GM03348 (cell line): ENCODE data around the gene MYCBPAP.

Experiments used
- DNase-seq: peaks from one replicate; pipeline ENCODE4 v3.0.0; 2012; ENCODE audit warnings: low spot score

The MYCBPAP gene

GRCh38 chr17:50551884-50552283 is 43.6 kb downstream of the MYCBPAP start:
- DNase-seq = no peak

- no peak for DNase-seq
Observed at GRCh38 chr17:50554201-50554600, 46.0 kb downstream of the MYCBPAP start.

DNA sequence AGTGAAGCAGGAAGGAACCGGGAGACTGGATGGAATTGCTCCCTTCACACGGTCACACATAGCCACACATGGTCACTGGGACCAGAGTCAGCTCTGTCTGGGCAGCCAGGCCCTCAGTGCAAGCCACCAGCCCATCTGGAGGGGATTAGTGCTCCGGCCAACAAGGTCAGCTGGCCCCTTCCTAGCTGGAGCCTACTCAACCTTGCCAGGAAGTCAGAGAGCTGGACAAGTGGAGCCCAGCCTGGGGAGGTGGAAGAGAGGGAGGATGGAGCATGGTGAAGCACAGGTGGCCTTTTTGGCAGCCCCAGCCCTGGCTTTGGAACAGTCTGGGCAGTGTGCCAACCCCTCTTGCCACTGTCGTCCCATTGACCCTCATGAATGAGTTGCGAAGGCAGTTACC is 48.6 kb downstream of the MYCBPAP start:
- DNase-seq = no peak

- DNase-seq = no peak
Observed at GRCh38 chr17:50557630-50558029, 49.4 kb downstream of the MYCBPAP start.

GRCh38 chr17:50558091-50558490 is 49.9 kb downstream of the MYCBPAP start:
- DNase-seq = no peak

- DNase-seq = no peak
Observed at GRCh38 chr17:50558581-50558940, 50.3 kb downstream of the MYCBPAP start.

- no peak for DNase-seq
Observed at GRCh38 chr17:50558941-50559614, 50.8 kb downstream of the MYCBPAP start.

DNA sequence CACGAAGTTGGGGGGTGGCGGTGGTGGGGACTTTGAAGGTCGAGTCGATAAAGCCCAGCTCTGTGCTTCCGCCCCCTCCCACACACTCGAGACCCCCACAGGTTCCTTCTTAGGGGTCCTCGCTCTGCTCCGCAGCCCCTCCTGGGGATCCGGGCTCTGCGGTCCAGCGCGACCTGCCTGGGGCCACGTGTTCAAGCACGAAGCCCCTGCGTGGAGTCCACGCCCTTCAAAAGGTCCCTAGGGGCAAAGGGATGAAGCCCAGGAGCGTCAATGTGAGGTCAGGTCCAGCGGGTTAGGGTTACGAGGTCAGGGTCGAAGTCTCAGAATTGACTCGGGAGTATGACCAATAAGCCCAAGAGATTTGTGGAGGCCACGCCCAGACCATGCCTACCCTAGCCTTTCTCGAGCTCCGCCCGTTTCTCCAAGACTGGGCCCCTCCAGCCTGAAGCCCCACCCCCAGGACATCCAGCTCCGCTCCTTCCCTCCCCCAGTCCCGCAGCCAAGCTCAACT is 51.5 kb downstream of the MYCBPAP start:
- peak; percentile 64 for DNase-seq

DNA sequence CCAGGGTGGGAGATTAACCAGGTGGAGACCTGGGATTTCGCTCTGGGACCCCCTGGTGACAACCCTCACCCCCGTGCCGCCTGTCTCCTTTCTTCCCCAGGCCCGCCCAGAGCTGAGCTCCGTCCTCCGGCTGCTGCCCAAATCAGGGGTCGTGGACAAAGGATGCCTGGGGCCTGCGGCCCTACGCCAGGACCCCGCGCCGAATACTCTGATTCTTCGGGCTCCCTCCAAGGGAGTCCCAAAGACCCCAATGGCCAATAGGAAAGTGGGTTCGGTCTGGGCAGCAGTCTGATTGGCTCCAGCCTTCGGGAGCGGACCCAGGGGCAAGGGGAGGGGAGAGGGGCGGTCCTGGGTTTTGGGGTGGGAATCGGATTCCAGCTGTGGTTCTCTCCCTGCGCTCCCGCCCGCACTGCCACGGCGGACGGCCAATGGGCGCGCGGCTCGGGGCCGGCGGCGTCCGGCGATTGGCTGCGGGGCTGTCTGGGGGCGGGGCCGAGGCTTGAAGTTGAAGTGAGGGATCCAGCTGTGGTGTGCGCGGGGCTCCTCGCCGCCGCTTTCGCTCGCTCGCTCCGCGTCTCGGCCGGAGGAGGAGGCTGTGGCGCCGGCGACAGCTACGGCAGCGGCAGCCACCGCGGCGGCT is 52.1 kb downstream of the MYCBPAP start, which contains the start of gene CACNA1G:
TSS of gene CACNA1G (plus strand) at position 531 of the 640 bp plus-strand sequence. CDS start 745 bp downstream, outside the sequence.
- DNase-seq = peak; percentile 99

DNA sequence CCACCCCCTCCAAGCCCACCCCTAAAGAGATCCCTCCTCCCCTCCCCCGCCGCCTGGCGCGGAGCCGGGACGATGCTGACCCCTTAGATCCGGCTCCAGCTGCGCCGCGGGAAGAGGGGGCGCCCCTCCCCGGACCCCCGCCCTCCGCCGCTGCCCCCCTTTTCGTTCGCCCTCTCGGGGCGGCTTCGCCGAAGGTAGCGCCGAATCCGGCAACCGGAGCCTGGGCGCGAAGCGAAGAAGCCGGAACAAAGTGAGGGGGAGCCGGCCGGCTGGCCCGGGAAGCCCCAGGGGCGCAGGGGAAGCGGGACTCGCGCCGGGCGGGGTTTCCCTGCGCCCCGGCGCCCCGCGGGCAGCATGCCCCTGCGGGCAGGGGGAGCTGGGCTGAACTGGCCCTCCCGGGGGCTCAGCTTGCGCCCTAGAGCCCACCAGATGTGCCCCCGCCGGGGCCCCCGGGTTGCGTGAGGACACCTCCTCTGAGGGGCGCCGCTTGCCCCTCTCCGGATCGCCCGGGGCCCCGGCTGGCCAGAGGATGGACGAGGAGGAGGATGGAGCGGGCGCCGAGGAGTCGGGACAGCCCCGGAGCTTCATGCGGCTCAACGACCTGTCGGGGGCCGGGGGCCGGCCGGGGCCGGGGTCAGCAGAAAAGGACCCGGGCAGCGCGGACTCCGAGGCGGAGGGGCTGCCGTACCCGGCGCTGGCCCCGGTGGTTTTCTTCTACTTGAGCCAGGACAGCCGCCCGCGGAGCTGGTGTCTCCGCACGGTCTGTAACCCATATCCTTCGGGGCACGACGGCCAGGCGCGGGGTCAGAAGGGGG is 52.9 kb downstream of the MYCBPAP start:
- DNase-seq = peak; percentile 34

DNA sequence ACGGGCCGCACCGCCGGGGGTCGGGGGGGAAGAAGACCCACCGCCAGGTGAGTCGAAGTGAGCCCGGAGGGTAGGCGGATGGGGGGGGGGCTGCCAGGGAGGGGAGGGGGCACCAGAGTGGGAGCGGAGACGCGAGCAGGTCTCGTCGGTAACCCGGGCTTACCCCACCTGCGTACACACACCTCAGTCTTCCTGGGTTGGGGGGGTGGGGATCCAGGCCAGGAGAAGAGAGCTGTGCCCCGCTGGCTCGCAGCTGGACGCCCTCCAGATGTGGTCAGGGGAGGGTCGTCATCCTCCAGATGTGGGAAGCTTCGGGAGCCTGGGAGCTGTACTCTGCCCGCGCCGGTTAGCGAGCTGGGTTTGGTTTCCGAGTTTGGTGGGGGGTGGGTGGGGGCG is 53.5 kb downstream of the MYCBPAP start:
- DNase-seq = no peak

GRCh38 chr17:50562242-50563091 is 54.2 kb downstream of the MYCBPAP start:
- DNase-seq = no peak

GRCh38 chr17:50563092-50563511 is 54.9 kb downstream of the MYCBPAP start:
- DNase-seq = no peak

DNA sequence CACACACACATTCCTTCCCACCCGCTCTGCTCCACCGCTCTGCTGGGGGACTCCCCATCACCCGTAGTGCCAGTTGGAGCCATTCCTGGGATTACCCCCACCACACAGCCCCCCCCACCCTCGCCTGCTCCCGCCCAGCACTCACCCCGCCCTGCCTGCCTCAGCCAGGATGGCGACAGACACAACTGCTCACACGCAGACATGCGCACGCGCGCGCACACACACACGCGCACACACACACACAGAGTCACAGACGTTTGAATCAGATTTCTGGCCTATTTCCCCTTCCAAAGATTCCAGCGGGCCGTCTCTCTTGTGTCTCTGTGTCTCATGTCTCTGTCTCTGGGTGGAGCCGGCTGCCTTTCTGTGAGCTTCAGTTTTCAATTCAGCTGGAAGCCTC is 56.7 kb downstream of the MYCBPAP start:
- DNase-seq = peak; percentile 91

- no peak for DNase-seq
Observed at GRCh38 chr17:50565402-50566350, 57.4 kb downstream of the MYCBPAP start.

- no peak for DNase-seq
Observed at GRCh38 chr17:50566886-50567285, 58.6 kb downstream of the MYCBPAP start.

GRCh38 chr17:50568659-50569058 is 60.4 kb downstream of the MYCBPAP start:
- no peak for DNase-seq

- DNase-seq = no peak
Observed at GRCh38 chr17:50569592-50569991, 61.4 kb downstream of the MYCBPAP start.

GRCh38 chr17:50570032-50570431 is 61.8 kb downstream of the MYCBPAP start:
- DNase-seq = no peak

DNA sequence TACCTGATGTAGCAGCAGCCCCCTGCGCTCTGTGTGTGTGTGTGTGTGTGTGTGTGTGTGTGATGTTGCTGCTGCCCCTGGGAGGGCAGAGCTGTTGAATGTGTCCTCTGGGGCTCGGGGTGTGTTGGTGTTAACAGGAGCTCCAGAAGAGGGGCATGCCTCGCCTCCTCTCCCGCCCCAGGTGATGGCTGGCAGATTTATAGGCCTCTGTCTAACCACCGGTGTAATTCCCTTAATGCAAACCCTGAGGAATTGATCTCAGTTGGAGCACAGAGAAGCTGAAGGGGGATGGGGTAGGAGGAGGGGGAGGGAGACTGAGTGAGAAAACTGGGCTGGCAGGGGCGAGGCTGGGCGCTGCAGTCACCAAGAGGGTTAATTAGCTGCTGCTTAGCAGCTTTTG is 62.3 kb downstream of the MYCBPAP start:
- DNase-seq = no peak

DNA sequence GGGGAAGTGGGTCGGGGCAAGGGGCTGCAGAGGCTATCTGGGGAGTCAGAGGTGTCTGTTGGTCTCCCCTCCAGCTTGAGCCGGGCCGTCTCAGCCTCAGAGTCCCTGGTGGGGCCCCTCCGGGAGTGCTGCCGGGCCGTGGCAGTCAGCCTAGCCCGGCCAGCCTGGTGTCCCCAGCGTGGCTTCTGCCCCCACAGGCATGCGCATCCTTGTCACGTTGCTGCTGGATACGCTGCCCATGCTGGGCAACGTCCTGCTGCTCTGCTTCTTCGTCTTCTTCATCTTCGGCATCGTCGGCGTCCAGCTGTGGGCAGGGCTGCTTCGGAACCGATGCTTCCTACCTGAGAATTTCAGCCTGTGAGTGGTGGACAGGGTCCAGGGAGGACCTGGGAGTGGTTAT is 63.4 kb downstream of the MYCBPAP start:
- no peak for DNase-seq
